NCI-H1048 (cell line): ENCODE data around the gene CORO2A.
"Not testable (repeated sequence)": the region's sequence is repeated elsewhere in the genome, so short reads cannot be mapped to it uniquely, and the experiment has no call there.

ENCODE experiments used
- DNase-seq: peaks from one replicate; lab custom pipeline; 2025; lab: John Stamatoyannopoulos, UW

Gene CORO2A

GRCh38 chr9:98191671-98192502 is 550 bp downstream of the CORO2A start:
- DNase-seq = no peak

GRCh38 chr9:98191181-98191608 is 1.2 kb downstream of the CORO2A start:
- DNase-seq = no peak

GRCh38 chr9:98190757-98191105 is 1.7 kb downstream of the CORO2A start:
- no peak for DNase-seq

- DNase-seq = no peak
Observed at GRCh38 chr9:98189412-98189811, 3.0 kb downstream of the CORO2A start.

- DNase-seq = no peak
Observed at GRCh38 chr9:98187926-98188325, 4.5 kb downstream of the CORO2A start.

GRCh38 chr9:98186236-98186635 is 6.2 kb downstream of the CORO2A start:
- no peak for DNase-seq

- DNase-seq = no peak
Observed at GRCh38 chr9:98185611-98186171, 6.7 kb downstream of the CORO2A start.

- no peak for DNase-seq
Observed at GRCh38 chr9:98185021-98185567, 7.3 kb downstream of the CORO2A start.

- DNase-seq = no peak
Observed at GRCh38 chr9:98184326-98184725, 8.1 kb downstream of the CORO2A start.

- DNase-seq = no peak
Observed at GRCh38 chr9:98182889-98183599, 9.4 kb downstream of the CORO2A start.

- no peak for DNase-seq
Observed at GRCh38 chr9:98182069-98182820, 10.2 kb downstream of the CORO2A start.

- no peak for DNase-seq
Observed at GRCh38 chr9:98181746-98182068, 10.7 kb downstream of the CORO2A start.

GRCh38 chr9:98180996-98181395 is 11.4 kb downstream of the CORO2A start:
- DNase-seq = no peak

- no peak for DNase-seq
Observed at GRCh38 chr9:98178874-98179850, 13.3 kb downstream of the CORO2A start.

GRCh38 chr9:98176391-98177259 is 15.8 kb downstream of the CORO2A start:
- DNase-seq = no peak

- DNase-seq = no peak
Observed at GRCh38 chr9:98175762-98176161, 16.7 kb downstream of the CORO2A start.

- DNase-seq = no peak
Observed at GRCh38 chr9:98175028-98175569, 17.3 kb downstream of the CORO2A start.

GRCh38 chr9:98174502-98174918 is 17.9 kb downstream of the CORO2A start:
- DNase-seq = not testable (repeated sequence)

GRCh38 chr9:98173181-98173580 is 19.3 kb downstream of the CORO2A start:
- no peak for DNase-seq

- DNase-seq = no peak
Observed at GRCh38 chr9:98172604-98173003, 19.8 kb downstream of the CORO2A start.
